HG03439 (cell line): ENCODE data around the gene PKIB.
"Not testable (repeated sequence)": the region's sequence is repeated elsewhere in the genome, so short reads cannot be mapped to it uniquely, and the experiment has no call there.

Experiments used
- ATAC-seq: cut with Tn5 transposase; IDR thresholded peaks from one replicate; pipeline ENCODE4 v1.9.1; 2021; ENCODE audit warnings: mild to moderate bottlenecking, moderate library complexity; ENCODE audit not compliant: unreplicated experiment

Gene PKIB

GRCh38 chr6:122736616-122737015 is 126.4 kb downstream of the PKIB start:
- no peak for ATAC-seq

- ATAC-seq = no peak
Observed at GRCh38 chr6:122740091-122740490, 129.9 kb downstream of the PKIB start.

- ATAC-seq = no peak
Observed at GRCh38 chr6:122740936-122741335, 130.7 kb downstream of the PKIB start.

GRCh38 chr6:122744247-122744646 is 134.0 kb downstream of the PKIB start:
- not testable (repeated sequence) for ATAC-seq

DNA sequence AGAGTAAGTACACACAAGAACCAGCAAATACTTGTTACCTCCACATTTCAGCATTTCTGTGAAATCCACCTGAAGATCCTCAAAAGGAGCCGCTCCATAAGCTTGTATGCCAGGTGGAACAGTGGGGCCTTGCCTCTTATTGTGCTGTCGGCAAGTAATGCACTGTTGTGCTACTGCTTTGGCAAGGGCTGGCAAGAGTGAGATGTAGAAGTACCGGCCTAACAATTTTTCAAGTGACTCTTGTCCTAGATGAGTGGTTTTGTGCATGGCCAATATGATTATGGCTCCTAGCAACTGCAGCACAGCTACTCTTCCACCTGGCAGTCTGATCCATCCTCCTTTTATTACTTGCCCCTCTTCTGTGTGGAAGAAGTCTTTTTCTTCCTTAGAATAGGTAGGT is 134.7 kb downstream of the PKIB start:
- not testable (repeated sequence) for ATAC-seq

DNA sequence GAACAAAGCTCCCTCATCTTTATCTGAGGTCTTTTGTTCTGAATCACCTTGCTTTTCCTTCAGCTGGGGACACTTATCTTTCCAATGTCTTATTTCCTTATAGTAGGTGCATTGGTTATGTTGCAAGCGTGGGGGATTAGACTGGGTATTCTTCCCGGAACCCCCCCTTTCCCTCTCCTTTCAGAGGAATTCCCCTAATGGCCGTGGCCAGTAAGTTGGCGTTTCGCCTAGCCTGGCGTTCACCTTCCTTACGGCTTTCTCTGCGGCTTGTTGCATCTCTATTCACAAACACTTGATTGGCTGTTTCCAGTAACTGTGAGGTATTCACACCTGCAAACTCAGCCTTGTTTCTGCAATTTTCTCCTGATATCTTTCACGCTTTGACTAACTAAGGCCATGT is 136.5 kb downstream of the PKIB start:
- no peak for ATAC-seq

GRCh38 chr6:122747573-122747972 is 137.4 kb downstream of the PKIB start:
- ATAC-seq = no peak

- not testable (repeated sequence) for ATAC-seq
Observed at GRCh38 chr6:122748945-122749344, 138.7 kb downstream of the PKIB start.

DNA sequence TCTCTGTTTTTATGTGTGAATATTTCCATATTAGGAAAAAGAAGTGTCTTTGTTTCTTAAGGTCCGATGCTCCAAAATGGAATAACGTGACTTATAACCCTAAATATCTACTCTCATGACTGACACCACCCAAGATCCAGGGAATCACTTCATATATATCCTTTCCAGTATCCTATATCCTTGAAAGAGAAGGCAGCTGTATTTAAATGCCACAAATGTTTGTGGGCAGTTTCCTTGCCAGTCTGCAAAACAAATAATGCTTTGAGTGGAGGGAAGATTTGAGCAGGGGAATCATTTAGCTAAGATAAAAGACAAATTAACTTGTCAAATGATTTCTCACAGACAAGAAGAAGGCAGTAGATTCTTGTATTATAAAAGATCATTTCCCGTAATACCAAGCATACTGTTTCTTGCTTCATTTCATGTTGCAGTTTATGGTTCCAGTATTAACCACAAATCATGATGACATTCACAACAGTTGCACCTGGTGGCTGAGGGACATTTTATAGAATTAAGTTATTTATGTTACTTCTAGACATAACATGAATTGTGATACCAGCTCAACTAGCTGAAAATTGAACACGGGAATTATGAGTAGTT is 139.3 kb downstream of the PKIB start:
- no peak for ATAC-seq

- ATAC-seq = peak; percentile 78
Observed at GRCh38 chr6:122751326-122751725, 141.1 kb downstream of the PKIB start.

GRCh38 chr6:122752459-122752858 is 142.3 kb downstream of the PKIB start:
- no peak for ATAC-seq

GRCh38 chr6:122753000-122753687 is 142.9 kb downstream of the PKIB start:
- no peak for ATAC-seq

DNA sequence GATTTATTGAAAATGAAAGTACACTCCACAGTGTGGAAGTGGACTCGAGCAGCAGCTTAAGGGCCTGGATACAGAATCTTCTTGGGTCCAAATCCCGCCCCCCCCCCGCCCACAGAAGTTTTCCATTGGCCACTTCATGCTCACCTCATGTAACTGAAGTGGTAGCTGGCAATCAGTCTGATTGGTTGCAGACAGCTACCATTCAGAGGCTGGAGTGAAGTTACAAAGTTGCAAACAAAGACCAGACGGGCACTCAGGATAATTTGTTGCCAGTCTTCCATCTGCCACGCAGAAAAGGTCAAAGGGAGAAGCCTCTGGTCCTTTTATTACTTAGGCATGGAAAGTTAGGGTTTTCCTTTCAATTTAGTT is 143.5 kb downstream of the PKIB start:
- no peak for ATAC-seq

DNA sequence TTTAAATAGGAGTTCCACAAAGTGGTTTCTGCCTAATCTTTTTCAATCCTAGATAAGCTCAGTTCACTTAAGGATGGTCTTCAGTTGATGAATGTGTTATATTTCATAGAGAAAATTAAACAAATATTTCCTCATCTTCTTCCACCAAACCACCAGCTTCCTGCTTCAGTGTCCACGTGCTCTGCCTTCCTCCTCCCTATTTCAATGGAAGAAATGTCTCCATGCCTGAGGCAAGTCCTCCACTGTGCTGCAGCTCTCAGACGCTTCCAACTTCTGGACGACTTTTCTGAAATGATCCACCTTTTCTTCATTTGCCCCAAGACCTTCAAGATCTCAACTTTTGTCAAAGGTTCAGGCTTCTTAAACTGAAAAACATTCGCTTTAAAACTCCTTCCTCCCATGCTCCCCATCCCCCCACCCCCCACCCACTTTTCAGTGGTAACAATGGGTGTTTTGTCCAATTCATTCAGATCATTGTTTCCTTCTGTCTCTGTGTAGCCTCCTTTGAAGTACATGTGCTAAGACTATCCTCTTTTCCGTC is 144.1 kb downstream of the PKIB start:
- ATAC-seq = no peak

DNA sequence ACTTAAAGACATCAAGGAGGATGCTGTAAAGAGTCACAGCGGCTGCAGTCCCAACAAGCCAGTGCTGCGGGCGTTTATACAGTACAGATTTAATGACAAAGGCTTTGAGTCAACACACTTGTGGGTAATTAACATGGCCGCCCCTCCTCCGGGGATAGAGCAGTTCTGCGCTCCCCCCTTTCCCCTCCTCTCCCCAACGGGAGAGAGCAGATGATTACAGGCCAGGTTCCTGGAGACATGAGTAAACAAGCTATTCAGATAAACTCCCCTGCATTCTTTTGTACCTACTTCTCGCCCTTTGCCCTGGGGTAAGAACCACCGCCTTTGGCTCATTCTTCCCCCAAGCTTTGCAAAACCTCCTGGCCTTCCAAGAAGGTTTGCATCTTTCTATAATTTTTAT is 145.7 kb downstream of the PKIB start:
- ATAC-seq = no peak

- peak; percentile 97 for ATAC-seq
Observed at GRCh38 chr6:122758927-122759334, 148.7 kb downstream of the PKIB start.

DNA sequence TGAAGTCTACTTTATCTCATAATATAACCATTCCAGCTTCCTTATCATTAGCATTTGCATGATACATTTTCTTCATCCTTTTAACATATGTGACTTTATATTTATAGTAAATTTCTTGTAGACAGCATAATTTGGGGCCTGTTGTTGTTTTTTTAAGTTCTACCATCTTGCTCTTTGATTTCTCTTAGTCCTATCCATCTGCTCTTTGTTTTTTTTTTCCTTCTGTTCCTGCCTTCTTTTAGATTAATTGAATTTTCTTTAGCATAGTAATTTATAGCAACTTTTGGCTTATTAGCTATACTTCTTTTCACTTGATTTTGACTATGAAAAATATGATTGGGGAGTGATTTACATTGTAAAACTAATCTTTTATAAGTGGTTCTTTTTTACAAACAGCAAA is 150.1 kb downstream of the PKIB start:
- no peak for ATAC-seq

GRCh38 chr6:122766256-122766655 is 156.1 kb downstream of the PKIB start:
- no peak for ATAC-seq

- no peak for ATAC-seq
Observed at GRCh38 chr6:122770835-122771601, 160.8 kb downstream of the PKIB start.

- no peak for ATAC-seq
Observed at GRCh38 chr6:122772724-122773415, 162.7 kb downstream of the PKIB start.
